Sigmoid colon (tissue), 4 donors: ENCODE data around the gene CYP2A13.

ENCODE experiments used
- CTCF ChIP-seq, 4 experiments: fragments of 450-650 bp in 3 of 4; fragments of 200-600 bp in 1 of 4; IDR thresholded peaks; one replicate each; pipeline ENCODE4 v1.5.1; 2016 to 2019; ENCODE audit warnings: antibody characterized with exemption in 4 of 4, mild to moderate bottlenecking in 3 of 4, moderate library complexity in 2 of 4
- EP300 ChIP-seq, 4 donors: sonication (generic); formaldehyde crosslinking; IDR thresholded peaks; one replicate each; pipeline ENCODE4 v1.6.1; 2017; ENCODE audit warnings: antibody characterized with exemption in 4 of 4
- POLR2A ChIP-seq, 2 donors: fragments of 450-650 bp; IDR thresholded peaks; one replicate each; pipeline ENCODE4 v1.6.1; 2016; ENCODE audit warnings: antibody characterized with exemption in 2 of 2, mild to moderate bottlenecking in 2 of 2, moderate library complexity in 2 of 2
- POLR2AphosphoS5 ChIP-seq, 4 donors: sonication (generic); formaldehyde crosslinking; IDR thresholded peaks; one replicate each; pipeline ENCODE4 v1.6.1; 2017; ENCODE audit warnings: antibody characterized with exemption in 4 of 4

- TF ChIP-seq POLR2A (IDR thresholded peaks at IDR 0.05): no peak
- TF ChIP-seq CTCF (IDR thresholded peaks at IDR 0.05): no peak
- no peak for TF ChIP-seq POLR2AphosphoS5 (IDR thresholded peaks at IDR 0.05)
- no peak for TF ChIP-seq EP300 (IDR thresholded peaks at IDR 0.05)
These were observed 12.0 kb upstream of the CYP2A13 start for GRCh38 chr19:41076286-41076685.
